GM12872 (cell line): Measurements from ENCODE around the gene ATP2A2.

Source experiments
- TF ChIP-seq, protein P1 (sequence below): IDR thresholded peaks from 3 replicates; pipeline ENCODE4 v1.5.1; 2011; ENCODE audit warnings: low read depth, mild to moderate bottlenecking, low read length, moderate library complexity; ENCODE audit not compliant: insufficient read depth

ATP2A2 gene

GRCh38 chr12:110266381-110266960 lies 14.6 kb upstream of the ATP2A2 start:
- TF ChIP-seq, protein P1, sequence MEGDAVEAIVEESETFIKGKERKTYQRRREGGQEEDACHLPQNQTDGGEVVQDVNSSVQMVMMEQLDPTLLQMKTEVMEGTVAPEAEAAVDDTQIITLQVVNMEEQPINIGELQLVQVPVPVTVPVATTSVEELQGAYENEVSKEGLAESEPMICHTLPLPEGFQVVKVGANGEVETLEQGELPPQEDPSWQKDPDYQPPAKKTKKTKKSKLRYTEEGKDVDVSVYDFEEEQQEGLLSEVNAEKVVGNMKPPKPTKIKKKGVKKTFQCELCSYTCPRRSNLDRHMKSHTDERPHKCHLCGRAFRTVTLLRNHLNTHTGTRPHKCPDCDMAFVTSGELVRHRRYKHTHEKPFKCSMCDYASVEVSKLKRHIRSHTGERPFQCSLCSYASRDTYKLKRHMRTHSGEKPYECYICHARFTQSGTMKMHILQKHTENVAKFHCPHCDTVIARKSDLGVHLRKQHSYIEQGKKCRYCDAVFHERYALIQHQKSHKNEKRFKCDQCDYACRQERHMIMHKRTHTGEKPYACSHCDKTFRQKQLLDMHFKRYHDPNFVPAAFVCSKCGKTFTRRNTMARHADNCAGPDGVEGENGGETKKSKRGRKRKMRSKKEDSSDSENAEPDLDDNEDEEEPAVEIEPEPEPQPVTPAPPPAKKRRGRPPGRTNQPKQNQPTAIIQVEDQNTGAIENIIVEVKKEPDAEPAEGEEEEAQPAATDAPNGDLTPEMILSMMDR, result no peak

- TF ChIP-seq, protein P1, result no peak
Observed at GRCh38 chr12:110266980-110267620, 13.9 kb upstream of the ATP2A2 start.

DNA sequence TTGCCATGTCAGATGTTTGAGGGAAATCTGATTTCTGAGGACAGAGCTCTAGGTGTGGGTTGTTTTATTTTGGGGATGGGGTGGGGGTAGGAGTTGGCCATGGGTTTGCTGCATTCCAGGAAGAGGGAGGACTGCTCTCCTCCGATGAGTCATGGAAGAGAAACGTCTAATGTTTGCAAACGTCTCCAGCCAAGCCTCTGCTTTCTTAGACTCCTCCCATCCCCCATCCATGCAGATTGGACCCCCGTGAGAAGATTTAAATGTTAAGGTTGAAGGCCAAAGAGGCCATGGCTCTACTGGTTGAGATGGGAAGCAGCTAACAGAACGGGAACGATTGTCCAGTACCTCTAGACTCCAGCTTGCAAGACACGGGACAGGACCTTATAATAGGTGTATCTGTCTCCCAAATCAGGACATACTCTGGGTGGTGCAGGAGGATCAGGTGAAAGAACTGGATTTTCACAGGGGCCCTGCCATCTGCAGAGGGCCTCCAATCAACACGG lies 11.4 kb upstream of the ATP2A2 start:
- TF ChIP-seq, protein P1, result no peak

- TF ChIP-seq, protein P1, result no peak
Observed at GRCh38 chr12:110270125-110270962, 10.7 kb upstream of the ATP2A2 start.

- TF ChIP-seq, protein P1, result no peak
Observed at GRCh38 chr12:110271015-110271414, 10.0 kb upstream of the ATP2A2 start.

- TF ChIP-seq, protein P1, result no peak
Observed at GRCh38 chr12:110277530-110278254, 3.4 kb upstream of the ATP2A2 start.

GRCh38 chr12:110278255-110278536 lies 2.9 kb upstream of the ATP2A2 start:
- TF ChIP-seq, protein P1, result no peak
